ENCODE results near the gene DYNC2H1. TPM values are rescaled to one million over a fixed set of nuclear protein-coding genes. Genes with fewer than 3 reads are reported as not detected.

The DYNC2H1 gene
- total RNA-seq, 1 donor from 2014 or later = 61.1 TPM

GRCh38 chr11:103167166-103167565 lies 57.9 kb downstream of the DYNC2H1 start:
- no peak for TF ChIP-seq EZH2phosphoT487 (IDR thresholded peaks at IDR 0.05)
- TF ChIP-seq EZH2 (IDR thresholded peaks at IDR 0.05) = no peak
- TF ChIP-seq CTCF (IDR thresholded peaks at IDR 0.05) = no peak
- H3K36me3 ChIP-seq = peaks cover 8% of the 10 kb centered on the region
- no peak overlapping the region for H3K4me3 Mint-ChIP-seq
- no peaks in the 10 kb centered on the region for H4K20me1 ChIP-seq (ENCODE audit: low read depth)
- H3K27ac Mint-ChIP-seq = no peak overlapping the region
- H3K27me3 ChIP-seq = no peaks in the 10 kb centered on the region
- no peak overlapping the region for H3K27ac ChIP-seq
- no peaks in the 10 kb centered on the region for H3K9me3 Mint-ChIP-seq
- no peaks in the 10 kb centered on the region for H3F3A ChIP-seq (ENCODE audit: low read depth)
- H3K4me2 ChIP-seq = no peak overlapping the region
- no peak for DNase-seq (ENCODE audit: low spot score)
- no peaks in the 10 kb centered on the region for H3K4me1 ChIP-seq
- no peak overlapping the region for H2AFZ ChIP-seq (replicated peaks)
- H3K4me1 Mint-ChIP-seq = no peaks in the 10 kb centered on the region
- no peak overlapping the region for H3K4me3 ChIP-seq
- no peak overlapping the region for H3K9ac ChIP-seq
- H3K36me3 Mint-ChIP-seq = peaks cover 13% of the 10 kb centered on the region
- no peaks in the 10 kb centered on the region for H3K27me3 Mint-ChIP-seq (ENCODE audit: insufficient read depth, low read depth)
- H3K79me2 ChIP-seq (ENCODE audit: low read depth) = no peaks in the 10 kb centered on the region
- no peaks in the 10 kb centered on the region for H3K9me3 ChIP-seq (ENCODE audit: low read depth)

DNA sequence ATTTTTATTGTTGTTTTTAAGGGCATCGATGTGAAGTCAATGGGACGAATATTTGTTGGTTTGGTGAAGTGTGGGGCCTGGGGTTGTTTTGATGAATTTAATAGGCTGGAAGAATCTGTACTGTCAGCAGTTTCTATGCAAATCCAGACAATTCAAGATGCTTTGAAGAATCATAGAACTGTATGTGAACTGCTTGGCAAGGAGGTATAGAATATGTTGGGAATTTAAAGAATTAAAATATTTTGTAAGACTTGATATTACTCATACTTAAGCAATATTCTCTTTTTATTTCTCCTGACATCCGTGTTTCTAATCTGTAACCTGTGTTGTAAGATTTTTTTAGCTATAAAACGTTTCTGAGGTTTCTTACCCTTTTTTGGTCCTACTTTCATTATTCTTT lies 61.6 kb downstream of the DYNC2H1 start:
- H3K4me3 ChIP-seq = no peak overlapping the region
- H3K4me1 ChIP-seq = no peaks in the 10 kb centered on the region
- Mint-ChIP-seq H3K36me3 (peaks cover 7% of the 10 kb centered on the region), H3K9me3 (no peaks in the 10 kb centered on the region), H3K27ac (no peak overlapping the region), H3K4me3 (no peak overlapping the region), H3K27me3 (ENCODE audit: insufficient read depth, low read depth) (peaks cover 2% of the 10 kb centered on the region), H3K4me1 (no peaks in the 10 kb centered on the region)
- H3K36me3 ChIP-seq = peaks cover 11% of the 10 kb centered on the region
- H3K27me3 ChIP-seq = no peaks in the 10 kb centered on the region
- H3K27ac ChIP-seq = no peak overlapping the region
- H3K9me3 ChIP-seq (ENCODE audit: low read depth) = no peaks in the 10 kb centered on the region
- H3K79me2 ChIP-seq (ENCODE audit: low read depth) = no peaks in the 10 kb centered on the region
- no peaks in the 10 kb centered on the region for H4K20me1 ChIP-seq (ENCODE audit: low read depth)
- no peaks in the 10 kb centered on the region for H3F3A ChIP-seq (ENCODE audit: low read depth)
- H3K4me2 ChIP-seq = no peak overlapping the region
- H3K9ac ChIP-seq = no peak overlapping the region
- TF ChIP-seq EZH2phosphoT487 (IDR thresholded peaks at IDR 0.05) = no peak
- TF ChIP-seq CTCF (IDR thresholded peaks at IDR 0.05) = no peak
- no peak for TF ChIP-seq EZH2 (IDR thresholded peaks at IDR 0.05)
- DNase-seq (ENCODE audit: low spot score) = no peak
- H2AFZ ChIP-seq (replicated peaks) = no peak overlapping the region

DNA sequence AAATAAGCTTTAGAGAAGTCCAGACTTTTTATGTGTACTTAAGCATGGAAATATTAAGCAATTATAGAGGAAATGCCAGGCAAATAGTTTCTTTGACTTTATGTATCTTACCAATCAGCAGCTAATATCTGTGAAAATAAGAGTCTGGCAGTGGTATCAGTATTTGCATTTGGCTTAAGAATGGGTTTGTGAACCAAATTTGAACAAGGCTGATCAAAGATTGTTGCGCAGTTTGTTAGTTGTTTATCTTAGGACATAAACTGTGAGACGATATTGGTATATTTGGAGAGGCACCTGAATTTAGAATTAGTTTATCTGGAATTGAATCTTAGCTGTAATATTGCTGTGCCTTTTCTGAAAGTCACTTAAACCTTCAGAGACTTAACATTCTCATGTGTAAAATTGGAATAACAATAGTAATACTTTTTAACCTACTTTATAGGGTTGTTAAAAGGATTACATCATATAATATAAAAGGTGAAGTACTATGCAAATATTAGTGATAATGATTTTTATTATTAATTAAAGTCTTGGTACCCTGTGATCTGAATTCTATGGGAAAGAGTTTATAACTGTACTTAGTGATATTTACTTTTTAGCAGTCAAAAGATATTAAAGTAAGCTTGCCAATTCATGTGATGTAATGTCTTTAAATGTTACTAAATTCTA lies 66.4 kb downstream of the DYNC2H1 start:
- no peaks in the 10 kb centered on the region for H3F3A ChIP-seq (ENCODE audit: low read depth)
- no peaks in the 10 kb centered on the region for H3K4me1 ChIP-seq
- H3K79me2 ChIP-seq (ENCODE audit: low read depth) = no peaks in the 10 kb centered on the region
- no peaks in the 10 kb centered on the region for H4K20me1 ChIP-seq (ENCODE audit: low read depth)
- no peak overlapping the region for H3K4me3 ChIP-seq
- H3K36me3 ChIP-seq = peaks cover 4% of the 10 kb centered on the region
- Mint-ChIP-seq H3K27me3 (ENCODE audit: insufficient read depth, low read depth) (peaks cover 2% of the 10 kb centered on the region), H3K27ac (no peak overlapping the region), H3K36me3 (peaks cover 4% of the 10 kb centered on the region), H3K4me3 (no peak overlapping the region), H3K9me3 (no peaks in the 10 kb centered on the region), H3K4me1 (no peaks in the 10 kb centered on the region)
- no peaks in the 10 kb centered on the region for H3K27me3 ChIP-seq
- H3K9ac ChIP-seq = no peak overlapping the region
- DNase-seq (ENCODE audit: low spot score) = no peak
- no peaks in the 10 kb centered on the region for H3K9me3 ChIP-seq (ENCODE audit: low read depth)
- no peak overlapping the region for H3K4me2 ChIP-seq
- no peak overlapping the region for H2AFZ ChIP-seq (replicated peaks)
- TF ChIP-seq EZH2 (IDR thresholded peaks at IDR 0.05) (no peak), CTCF (IDR thresholded peaks at IDR 0.05) (no peak), EZH2phosphoT487 (IDR thresholded peaks at IDR 0.05) (no peak)
- no peak overlapping the region for H3K27ac ChIP-seq
